AG09309 (cell line): ENCODE results near the gene ELOVL2.

Source experiments
- DNase-seq: peaks from one replicate; pipeline ENCODE4 v3.0.0-alpha.2; 2010; ENCODE audit warnings: low read depth
- H3K4me3 ChIP-seq: 2 replicates; pipeline ENCODE4 v1.5.1; 2011; ENCODE audit warnings: mild to moderate bottlenecking, low read depth, low read length, moderate library complexity; ENCODE audit not compliant: control insufficient read depth
- TF ChIP-seq, protein P1 (sequence below): IDR thresholded peaks from 2 replicates; pipeline ENCODE4 v1.5.1; 2011; ENCODE audit warnings: mild to moderate bottlenecking, low read depth, low read length, inconsistent platforms; ENCODE audit not compliant: insufficient read depth, control insufficient read depth; ENCODE audit errors: missing control alignments

ELOVL2 gene

DNA sequence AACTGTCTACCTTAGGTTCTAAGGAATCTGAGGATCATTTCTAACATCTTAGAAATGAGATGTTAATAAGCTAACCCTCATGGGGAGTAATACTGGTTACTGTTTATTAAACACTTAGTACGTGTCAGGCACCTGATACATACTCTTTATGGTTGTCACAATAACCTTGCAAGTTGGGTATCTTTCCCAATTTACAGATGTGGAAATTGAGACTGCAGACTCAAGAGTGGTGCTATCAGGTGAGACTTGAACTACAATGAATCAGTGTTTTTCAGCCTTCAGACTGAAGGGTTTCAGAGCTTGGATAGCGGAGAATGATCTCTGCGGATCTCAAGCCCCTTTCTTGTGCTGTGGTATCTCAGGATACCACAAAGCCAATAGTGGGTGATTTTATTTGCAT is 27.0 kb downstream of the ELOVL2 start:
- TF ChIP-seq, protein P1, sequence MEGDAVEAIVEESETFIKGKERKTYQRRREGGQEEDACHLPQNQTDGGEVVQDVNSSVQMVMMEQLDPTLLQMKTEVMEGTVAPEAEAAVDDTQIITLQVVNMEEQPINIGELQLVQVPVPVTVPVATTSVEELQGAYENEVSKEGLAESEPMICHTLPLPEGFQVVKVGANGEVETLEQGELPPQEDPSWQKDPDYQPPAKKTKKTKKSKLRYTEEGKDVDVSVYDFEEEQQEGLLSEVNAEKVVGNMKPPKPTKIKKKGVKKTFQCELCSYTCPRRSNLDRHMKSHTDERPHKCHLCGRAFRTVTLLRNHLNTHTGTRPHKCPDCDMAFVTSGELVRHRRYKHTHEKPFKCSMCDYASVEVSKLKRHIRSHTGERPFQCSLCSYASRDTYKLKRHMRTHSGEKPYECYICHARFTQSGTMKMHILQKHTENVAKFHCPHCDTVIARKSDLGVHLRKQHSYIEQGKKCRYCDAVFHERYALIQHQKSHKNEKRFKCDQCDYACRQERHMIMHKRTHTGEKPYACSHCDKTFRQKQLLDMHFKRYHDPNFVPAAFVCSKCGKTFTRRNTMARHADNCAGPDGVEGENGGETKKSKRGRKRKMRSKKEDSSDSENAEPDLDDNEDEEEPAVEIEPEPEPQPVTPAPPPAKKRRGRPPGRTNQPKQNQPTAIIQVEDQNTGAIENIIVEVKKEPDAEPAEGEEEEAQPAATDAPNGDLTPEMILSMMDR, result no peak
- DNase-seq, result no peak
- H3K4me3 ChIP-seq, result no peak overlapping the region

DNA sequence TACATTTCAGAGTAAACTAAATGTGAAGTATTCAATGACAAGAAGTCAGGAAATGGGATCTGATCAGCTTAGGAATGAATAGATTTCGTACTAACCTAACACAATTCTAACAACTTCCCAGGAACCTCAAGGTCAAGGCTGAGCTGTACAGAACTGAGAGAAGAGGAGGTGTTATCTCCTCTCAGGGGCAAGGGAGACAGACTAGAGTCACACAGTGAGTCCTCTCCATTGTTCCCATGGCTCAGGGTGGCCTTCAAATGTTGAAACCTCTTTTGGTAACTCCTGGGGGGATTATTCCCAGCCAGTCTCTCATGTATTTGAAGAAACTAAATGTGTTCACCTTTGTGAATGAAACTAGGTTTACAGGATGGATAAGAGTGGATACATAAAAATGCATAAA is 27.7 kb downstream of the ELOVL2 start:
- no peak overlapping the region for H3K4me3 ChIP-seq
- TF ChIP-seq, protein P1, result no peak
- DNase-seq, result no peak

DNA sequence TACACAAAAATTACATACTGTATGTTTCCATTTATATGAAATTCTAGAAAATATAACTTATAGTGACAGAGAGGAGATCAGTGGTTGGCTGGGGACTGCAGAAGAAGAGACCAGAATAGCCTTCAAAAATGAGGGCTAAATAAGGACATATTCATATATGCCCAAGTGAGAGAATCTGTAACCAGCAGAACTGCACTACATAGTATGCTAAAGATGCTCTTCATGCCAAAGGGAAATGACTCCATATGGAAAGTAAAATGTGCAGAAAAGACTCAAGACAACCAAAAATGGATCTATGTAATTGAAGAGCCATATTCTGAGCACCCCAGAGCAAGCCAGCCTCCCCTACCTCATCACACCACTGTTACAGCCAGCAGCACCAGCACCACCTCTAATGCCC is 29.0 kb downstream of the ELOVL2 start:
- no peak overlapping the region for H3K4me3 ChIP-seq
- TF ChIP-seq, protein P1, result no peak
- DNase-seq, result no peak

DNA sequence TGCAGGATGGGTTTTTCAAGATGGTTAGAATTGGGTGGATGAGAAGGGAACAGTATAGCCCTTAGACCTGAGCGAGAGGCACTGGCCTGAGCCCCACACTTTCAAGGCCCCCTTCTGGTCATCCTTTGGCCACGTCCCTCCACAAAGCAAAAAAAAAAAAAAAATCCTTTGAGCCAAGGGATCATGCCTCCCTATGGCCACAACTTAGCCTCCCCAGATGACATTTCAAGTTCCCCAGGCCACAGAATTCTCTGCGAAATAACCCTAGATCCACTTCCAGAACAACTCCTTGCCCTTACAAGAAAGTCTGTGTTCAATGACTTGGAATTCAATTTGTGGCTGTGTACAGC is 30.4 kb downstream of the ELOVL2 start:
- TF ChIP-seq, protein P1, result no peak
- DNase-seq, result no peak
- H3K4me3 ChIP-seq, result no peak overlapping the region

DNA sequence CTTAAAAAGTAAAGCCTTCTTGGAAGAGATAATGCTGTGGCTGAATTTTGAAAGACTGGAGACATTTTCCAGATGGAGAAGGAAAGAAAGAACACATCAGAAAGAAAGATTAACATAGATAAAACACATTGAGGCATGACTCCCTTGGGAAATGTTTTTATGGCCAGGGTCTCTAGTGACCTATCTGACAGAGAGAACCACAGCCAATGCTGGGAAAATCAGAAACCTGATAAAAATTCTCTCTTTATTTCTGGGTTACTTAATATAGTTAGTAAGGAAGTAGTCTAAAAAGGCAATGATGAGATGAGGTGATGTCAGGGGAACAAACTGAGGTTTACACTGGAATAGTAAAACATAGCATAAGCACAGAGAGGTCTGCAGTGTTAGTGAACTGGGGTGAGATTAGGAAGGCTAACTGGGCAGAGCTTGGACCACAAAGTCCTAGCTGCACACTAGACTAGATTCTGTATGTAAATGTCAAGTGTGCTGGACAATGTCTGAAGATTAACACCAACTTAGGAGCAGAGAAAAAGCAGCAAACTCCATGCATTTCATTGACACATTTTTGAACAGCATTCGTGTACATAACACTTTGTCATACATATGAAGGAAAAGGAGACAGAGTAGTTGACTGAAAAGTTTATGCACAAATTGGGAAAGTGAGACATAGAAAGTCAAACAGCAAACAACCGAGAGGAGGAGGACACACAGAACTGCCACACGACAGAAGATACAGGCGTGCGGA is 31.0 kb downstream of the ELOVL2 start:
- TF ChIP-seq, protein P1, result no peak
- H3K4me3 ChIP-seq, result no peak overlapping the region
- DNase-seq, result no peak

DNA sequence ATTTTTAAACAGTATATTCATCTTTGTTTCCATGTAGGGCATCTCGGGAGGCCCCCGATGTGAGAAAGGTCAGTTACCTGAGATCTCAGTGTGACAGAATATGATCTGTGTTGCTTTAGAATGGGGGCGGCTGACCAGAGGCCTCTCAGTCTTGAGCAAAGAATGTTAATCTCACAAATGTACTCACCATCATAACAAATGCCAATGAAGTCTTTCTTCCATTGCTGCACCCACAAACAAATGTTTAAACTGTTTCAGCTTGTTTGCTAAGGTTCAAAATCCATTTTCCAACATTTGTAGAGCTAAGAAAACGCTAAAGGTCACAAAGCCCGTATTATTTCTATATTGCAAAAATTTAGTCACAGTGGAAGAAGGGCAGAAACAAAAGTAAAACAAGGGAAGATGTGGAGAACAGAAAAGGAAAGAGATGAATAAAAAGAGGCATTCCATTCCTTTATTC is 31.8 kb downstream of the ELOVL2 start:
- TF ChIP-seq, protein P1, result no peak
- DNase-seq, result no peak
- no peak overlapping the region for H3K4me3 ChIP-seq
